CD4-positive, alpha-beta T cell (primary cell): ENCODE measurements around the gene ARL15. TPM values are rescaled to one million over a fixed set of nuclear protein-coding genes. Genes with fewer than 3 reads are reported as not detected.

Source experiments
- ATAC-seq: fragments of 200-7000 bp; cut with Tn5 transposase; one replicate; pipeline ENCODE4 v1.10.0; 2022; ENCODE audit warnings: mild to moderate bottlenecking; ENCODE audit not compliant: poor library complexity
- CTCF ChIA-PET: fragments of 350-600 bp; sonication (Branson Sonifier 250); formaldehyde crosslinking; loops from one replicate; lab custom pipeline; 2021; ENCODE audit warnings: antibody characterized with exemption, inconsistent platforms; lab: Charles Lee
- POLR2A ChIA-PET: fragments of 350-600 bp; sonication (Branson Sonifier 250); formaldehyde crosslinking; loops from one replicate; lab custom pipeline; 2021; ENCODE audit warnings: antibody characterized with exemption, inconsistent platforms; lab: Charles Lee
- DNase-seq, 14 experiments: peaks; one replicate each; pipeline ENCODE4 v3.0.0-alpha.2; 2013 to 2020; ENCODE audit warnings: mixed read lengths in 2 of 14
- H3K27ac ChIP-seq, 2 donors: one replicate each; pipeline versions ENCODE4 v1.5.1 to v1.7.0; 2013; ENCODE audit warnings: low read length in 2 of 2, low read depth in 1 of 2, mild to moderate bottlenecking in 1 of 2
- H3K27me3 ChIP-seq, 2 experiments: 1 replicate in 1 of 2; 2 replicates in 1 of 2; pipeline versions ENCODE4 v1.6.1 to v1.7.0; 2013; ENCODE audit warnings: low read length in 2 of 2, control low read depth in 1 of 2, mild to moderate bottlenecking in 1 of 2, moderate library complexity in 1 of 2; ENCODE audit not compliant: insufficient read depth in 2 of 2, control insufficient read depth in 1 of 2
- H3K36me3 ChIP-seq: one replicate; pipeline ENCODE4 v1.6.1; 2013; ENCODE audit warnings: low read length, control low read depth; ENCODE audit not compliant: insufficient read depth
- H3K4me1 ChIP-seq: one replicate; pipeline ENCODE4 v1.6.1; 2013; ENCODE audit warnings: low read length, control low read depth; ENCODE audit not compliant: insufficient read depth
- H3K4me3 ChIP-seq: one replicate; pipeline ENCODE4 v1.5.1; 2013; ENCODE audit warnings: mild to moderate bottlenecking, low read length, moderate library complexity
- H3K9me3 ChIP-seq, 2 experiments: 1 replicate in 1 of 2; 2 replicates in 1 of 2; pipeline versions ENCODE4 v1.6.1 to v1.7.0; 2013; ENCODE audit warnings: low read length in 2 of 2, mild to moderate bottlenecking in 2 of 2, control low read depth in 1 of 2, moderate library complexity in 1 of 2; ENCODE audit not compliant: control insufficient read depth in 1 of 2, insufficient read depth in 1 of 2
- H3K27ac Mint-ChIP-seq: one replicate; pipeline ENCODE4 v1.8.0; 2020; ENCODE audit warnings: mixed read lengths
- H3K27me3 Mint-ChIP-seq: one replicate; pipeline ENCODE4 v1.8.0; 2021; ENCODE audit warnings: mixed read lengths
- H3K36me3 Mint-ChIP-seq: one replicate; pipeline ENCODE4 v1.8.0; 2021; ENCODE audit warnings: low read depth, mixed read lengths
- H3K4me1 Mint-ChIP-seq: one replicate; pipeline ENCODE4 v1.8.0; 2021; ENCODE audit warnings: low read depth, mixed read lengths
- H3K4me3 Mint-ChIP-seq: one replicate; pipeline ENCODE4 v1.8.0; 2020; ENCODE audit warnings: mild to moderate bottlenecking, mixed read lengths
- H3K9me3 Mint-ChIP-seq: one replicate; pipeline ENCODE4 v1.8.0; 2020; ENCODE audit warnings: mixed read lengths
- intact Hi-C, 2 experiments: fragments of 100-400 bp; cut with DNase I in 1 of 2; cut with micrococcal nuclease in 1 of 2; formaldehyde crosslinking; loops; one replicate each; pipeline versions ENCODE4 v1.15.1 to v1.9.0; 2023 to 2025; cut with DNase I, micrococcal nuclease
- total RNA-seq, 174 experiments: library from RNA in 2 of 174; stranded (reverse) in 2 of 174; gene quantifications; one replicate each; pipeline ENCODE4 v1.2.3 and lab custom pipeline; 2021 to 2026
- TF ChIP-seq, protein P1 (sequence below): fragments of 200-600 bp; IDR thresholded peaks from one replicate; pipeline ENCODE4 v1.8.0; 2022; ENCODE audit warnings: antibody characterized with exemption, mild to moderate bottlenecking

Gene ARL15
- total RNA-seq, 2 experiments from 2014 or later: 9.1 to 10.6 TPM

GRCh38 chr5:53996008-53996407 is 314.4 kb downstream of the ARL15 start:
- ChIA-PET POLR2A (no interaction called here), CTCF (interaction anchor here (0.6 kb wide), 1 partner anchor 1253 kb away, joined by 5 read pairs; no protein-coding TSS in a partner anchor)
- Mint-ChIP-seq H3K4me3 (no peak overlapping the region), H3K9me3 (no peaks in the 10 kb centered on the region), H3K36me3 (peaks cover 4% of the 10 kb centered on the region), H3K27ac (no peak overlapping the region), H3K27me3 (no peaks in the 10 kb centered on the region), H3K4me1 (no peaks in the 10 kb centered on the region)
- ATAC-seq (no peak), DNase-seq (no peak)
- H3K36me3 ChIP-seq: no peaks in the 10 kb centered on the region
- H3K4me3 ChIP-seq: no peak overlapping the region
- no peaks in the 10 kb centered on the region for H3K4me1 ChIP-seq
- intact Hi-C loops: no loop called here
- TF ChIP-seq, protein P1, sequence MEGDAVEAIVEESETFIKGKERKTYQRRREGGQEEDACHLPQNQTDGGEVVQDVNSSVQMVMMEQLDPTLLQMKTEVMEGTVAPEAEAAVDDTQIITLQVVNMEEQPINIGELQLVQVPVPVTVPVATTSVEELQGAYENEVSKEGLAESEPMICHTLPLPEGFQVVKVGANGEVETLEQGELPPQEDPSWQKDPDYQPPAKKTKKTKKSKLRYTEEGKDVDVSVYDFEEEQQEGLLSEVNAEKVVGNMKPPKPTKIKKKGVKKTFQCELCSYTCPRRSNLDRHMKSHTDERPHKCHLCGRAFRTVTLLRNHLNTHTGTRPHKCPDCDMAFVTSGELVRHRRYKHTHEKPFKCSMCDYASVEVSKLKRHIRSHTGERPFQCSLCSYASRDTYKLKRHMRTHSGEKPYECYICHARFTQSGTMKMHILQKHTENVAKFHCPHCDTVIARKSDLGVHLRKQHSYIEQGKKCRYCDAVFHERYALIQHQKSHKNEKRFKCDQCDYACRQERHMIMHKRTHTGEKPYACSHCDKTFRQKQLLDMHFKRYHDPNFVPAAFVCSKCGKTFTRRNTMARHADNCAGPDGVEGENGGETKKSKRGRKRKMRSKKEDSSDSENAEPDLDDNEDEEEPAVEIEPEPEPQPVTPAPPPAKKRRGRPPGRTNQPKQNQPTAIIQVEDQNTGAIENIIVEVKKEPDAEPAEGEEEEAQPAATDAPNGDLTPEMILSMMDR: no peak
- no peaks in the 10 kb centered on the region for H3K9me3 ChIP-seq
- no peak overlapping the region for H3K27ac ChIP-seq
- no peaks in the 10 kb centered on the region for H3K27me3 ChIP-seq

DNA sequence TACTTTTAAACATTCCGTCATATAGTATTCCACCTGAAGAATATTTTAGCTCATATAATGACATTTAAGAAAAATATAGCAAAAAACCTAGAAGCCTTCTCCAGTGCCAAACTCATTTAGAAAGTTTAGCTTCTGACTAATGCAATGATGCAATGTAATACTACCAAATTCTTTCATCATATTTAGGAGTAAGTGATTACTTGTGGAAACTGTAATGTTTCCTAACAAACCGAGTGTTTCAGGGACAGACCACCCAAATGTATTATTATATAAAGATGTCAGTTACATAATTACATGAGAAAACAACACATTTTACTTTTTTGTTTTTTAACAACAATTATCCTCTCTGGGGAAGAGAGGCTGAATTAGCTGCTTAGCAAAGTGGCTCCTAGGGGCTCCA is 316.2 kb downstream of the ARL15 start:
- H3K27me3 Mint-ChIP-seq: no peaks in the 10 kb centered on the region
- Histone ChIP-seq H3K27me3 (no peaks in the 10 kb centered on the region), H3K36me3 (no peaks in the 10 kb centered on the region), H3K4me1 (no peaks in the 10 kb centered on the region), H3K27ac (no peak overlapping the region), H3K9me3 (no peaks in the 10 kb centered on the region), H3K4me3 (no peak overlapping the region)
- H3K4me3 Mint-ChIP-seq: no peak overlapping the region
- ChIA-PET POLR2A (no interaction called here), CTCF (no interaction called here)
- intact Hi-C loops: no loop called here
- peaks cover 13% of the 10 kb centered on the region for H3K36me3 Mint-ChIP-seq
- no peaks in the 10 kb centered on the region for H3K9me3 Mint-ChIP-seq
- no peaks in the 10 kb centered on the region for H3K4me1 Mint-ChIP-seq
- H3K27ac Mint-ChIP-seq: no peak overlapping the region
- TF ChIP-seq, protein P1: no peak
- DNase-seq: no peak
- no peak for ATAC-seq

GRCh38 chr5:53991942-53992341 is 318.4 kb downstream of the ARL15 start:
- Histone ChIP-seq H3K36me3 (no peaks in the 10 kb centered on the region), H3K4me3 (no peak overlapping the region), H3K4me1 (no peaks in the 10 kb centered on the region), H3K27me3 (no peaks in the 10 kb centered on the region), H3K9me3 (no peaks in the 10 kb centered on the region), H3K27ac (no peak overlapping the region)
- Mint-ChIP-seq H3K27ac (no peak overlapping the region), H3K27me3 (no peaks in the 10 kb centered on the region), H3K4me3 (no peak overlapping the region), H3K36me3 (peaks cover 25% of the 10 kb centered on the region), H3K9me3 (no peaks in the 10 kb centered on the region), H3K4me1 (no peaks in the 10 kb centered on the region)
- CTCF ChIA-PET: no interaction called here
- intact Hi-C loops: no loop called here
- TF ChIP-seq, protein P1: no peak
- ATAC-seq: no peak
- POLR2A ChIA-PET: no interaction called here
- no peak for DNase-seq
